ENCODE measurements around the gene MINDY2. TPM values are rescaled to one million over a fixed set of nuclear protein-coding genes. Genes with fewer than 3 reads are reported as not detected.
A peak's percentile ranks its signal among the peaks of the same experiment; 100 is the strongest.

MINDY2 gene
- total and polyA plus RNA-seq, 12 donors = 3.8 to 37.4 (median 31.8) TPM

GRCh38 chr15:58785355-58785754 lies 14.3 kb downstream of the MINDY2 start:
- Histone ChIP-seq H3K4me3 (no peak overlapping the region), H3K27me3 (no peaks in the 10 kb centered on the region), H3K4me1 (peaks cover 0 to 45% (median 26%) of the 10 kb centered on the region in 9 donors), H3K9me3 (no peaks in the 10 kb centered on the region), H3K36me3 (peaks cover 0 to 27% (median 0%) of the 10 kb centered on the region in 9 donors), H3K27ac (peak overlapping the region in 2 of 10 donors; percentile 33)
- 69 to 71% methylated on average over 6 of the region's 6 CpGs for WGBS, 2 donors
- DNase-seq (no peak), ATAC-seq (no peak)
- intact Hi-C loops (cut with DNase I) = loop anchor here in 1 of 10 donors (5.0 kb wide), 1 partner anchor 453 kb away; no protein-coding TSS in a partner anchor
- TF ChIP-seq CTCF (IDR thresholded peaks at IDR 0.05) = no peak

DNA sequence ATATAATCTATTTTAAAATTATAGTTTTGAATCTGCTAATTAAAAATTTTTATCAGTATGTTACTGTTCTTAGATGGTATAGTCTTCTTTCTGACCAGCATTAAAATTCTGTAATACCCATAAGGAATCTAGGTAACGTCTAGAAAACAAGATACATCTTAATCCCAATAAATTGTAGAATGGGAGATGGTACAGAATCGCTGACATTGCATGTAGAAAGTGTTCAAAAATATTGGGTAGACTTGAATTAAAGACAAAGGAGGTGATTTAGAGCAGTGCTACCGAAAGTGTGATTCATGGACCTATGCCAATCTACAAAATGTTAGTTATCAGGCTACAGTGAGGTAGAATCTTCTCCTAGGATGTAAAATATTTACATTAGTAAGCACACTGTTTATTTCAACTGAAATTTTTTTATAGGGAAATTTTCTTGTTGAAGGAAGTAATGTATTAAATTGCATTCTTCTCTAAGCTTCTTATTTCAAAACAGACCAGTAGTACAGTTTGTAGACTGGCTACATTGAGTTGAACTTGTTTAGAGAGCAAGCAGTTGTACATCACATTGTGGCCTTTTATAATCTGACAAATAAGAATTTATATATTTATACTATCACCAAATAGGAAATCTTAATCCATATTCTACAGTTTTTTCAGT lies 17.1 kb downstream of the MINDY2 start:
- no peaks in the 10 kb centered on the region for H3K9me3 ChIP-seq
- H3K4me3 ChIP-seq = no peak overlapping the region
- DNase-seq (no peak), ATAC-seq (no peak)
- H3K36me3 ChIP-seq = peaks cover 0 to 47% (median 0%) of the 10 kb centered on the region in 9 donors
- no peak for TF ChIP-seq CTCF (IDR thresholded peaks at IDR 0.05)
- WGBS, 2 donors = 89 to 93% methylated on average over 3 of the region's 3 CpGs
- peaks cover 0 to 33% (median 13%) of the 10 kb centered on the region in 9 donors for H3K4me1 ChIP-seq
- intact Hi-C loops (cut with DNase I) = loop anchor here in 1 of 10 donors (5.0 kb wide), 1 partner anchor 456 kb away; no protein-coding TSS in a partner anchor
- no peak overlapping the region for H3K27ac ChIP-seq
- H3K27me3 ChIP-seq = no peaks in the 10 kb centered on the region

DNA sequence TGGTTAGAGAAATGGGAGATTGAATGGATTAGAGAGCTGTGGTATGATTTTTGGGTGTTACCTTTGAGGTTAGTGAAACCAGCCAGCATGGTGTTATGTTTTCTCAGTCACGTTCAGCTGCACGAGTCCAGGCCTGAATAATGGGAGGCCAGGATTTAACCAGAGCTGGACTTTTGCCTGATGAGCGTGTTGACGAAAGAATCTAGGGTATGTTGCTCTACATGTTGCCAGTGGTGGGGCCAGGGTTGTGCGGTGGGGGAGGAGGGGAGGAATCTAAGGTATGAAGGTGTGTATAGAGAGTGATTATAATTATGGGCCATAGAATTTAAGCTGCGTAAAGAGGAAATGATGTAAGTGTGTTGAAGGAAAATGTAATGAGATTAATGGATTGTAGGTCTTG lies 22.8 kb downstream of the MINDY2 start:
- H3K4me1 ChIP-seq = peaks cover 0 to 35% (median 14%) of the 10 kb centered on the region in 9 donors
- peaks cover 0 to 35% (median 0%) of the 10 kb centered on the region in 9 donors for H3K36me3 ChIP-seq
- no peaks in the 10 kb centered on the region for H3K27me3 ChIP-seq
- 41 to 70% methylated on average over 6 of the region's 6 CpGs for WGBS, 2 donors
- peak overlapping the region in 2 of 10 donors; percentile 23 to 38 for H3K27ac ChIP-seq
- no peak overlapping the region for H3K4me3 ChIP-seq
- DNase-seq (peak in 1 of 2 donors; percentile 26), ATAC-seq (peak in 5 of 8 donors; percentile 37 to 81 (median 47))
- intact Hi-C loops (cut with DNase I) = no loop called here
- no peaks in the 10 kb centered on the region for H3K9me3 ChIP-seq
- TF ChIP-seq CTCF (IDR thresholded peaks at IDR 0.05) = no peak

GRCh38 chr15:58795825-58796224 lies 24.7 kb downstream of the MINDY2 start:
- intact Hi-C loops (cut with DNase I) = no loop called here
- Histone ChIP-seq H3K9me3 (no peaks in the 10 kb centered on the region), H3K27me3 (no peaks in the 10 kb centered on the region), H3K4me1 (peaks cover 0 to 39% (median 14%) of the 10 kb centered on the region in 9 donors), H3K36me3 (peaks cover 0 to 15% (median 0%) of the 10 kb centered on the region in 9 donors), H3K4me3 (no peak overlapping the region), H3K27ac (peak overlapping the region in 7 of 10 donors; percentile 5 to 53 (median 29))
- DNase-seq (no peak), ATAC-seq (peak in 2 of 8 donors; percentile 27 to 59)
- WGBS, 2 donors = 39 to 45% methylated on average over 2 of the region's 2 CpGs
- TF ChIP-seq CTCF (IDR thresholded peaks at IDR 0.05) = no peak
